SU-DHL-6 (cell line): Measurements from ENCODE around the gene HIVEP2.

Experiments used
- CTCF ChIP-seq: fragments of 200-600 bp; sonication (generic); IDR thresholded peaks from one replicate; pipeline ENCODE4 v1.5.1; 2017; ENCODE audit warnings: antibody characterized with exemption, mild to moderate bottlenecking, low read length, moderate library complexity; ENCODE audit not compliant: insufficient read depth, poor library complexity, severe bottlenecking
- EZH2phosphoT487 ChIP-seq: fragments of 200-600 bp; sonication (generic), shearing (Covaris generic); conservative IDR thresholded peaks from 2 replicates; pipeline ENCODE4 v1.6.1; 2018; ENCODE audit warnings: mild to moderate bottlenecking, antibody characterized with exemption, low read length, moderate library complexity, mixed read lengths

- TF ChIP-seq CTCF (no peak), EZH2phosphoT487 (no peak)
Measured at GRCh38 chr6:142892254-142893021, 52.5 kb downstream of the HIVEP2 start.
